CD8-positive, alpha-beta memory T cell (primary cell): ENCODE results near the gene SORCS3. TPM values are rescaled to one million over a fixed set of nuclear protein-coding genes. Genes with fewer than 3 reads are reported as not detected.

ENCODE experiments used
- CTCF ChIA-PET: fragments of 350-600 bp; sonication (Branson Sonifier 250); formaldehyde crosslinking; loops from one replicate; lab custom pipeline; 2021; ENCODE audit warnings: antibody characterized with exemption; lab: Charles Lee
- POLR2A ChIA-PET: fragments of 350-600 bp; sonication (Branson Sonifier 250); formaldehyde crosslinking; loops from one replicate; lab custom pipeline; 2021; ENCODE audit warnings: antibody characterized with exemption; lab: Charles Lee
- DNase-seq, 5 donors: peaks; one replicate each; pipeline versions ENCODE4 v3.0.0 to v3.0.0-alpha.2; 2020 to 2022; ENCODE audit warnings: mixed read lengths in 1 of 5
- H3K27ac ChIP-seq: one replicate; pipeline ENCODE4 v1.7.0; 2013; ENCODE audit warnings: low read depth, mild to moderate bottlenecking, low read length, moderate library complexity
- H3K27me3 ChIP-seq: 2 replicates; pipeline ENCODE4 v1.7.0; 2013; ENCODE audit warnings: low read length, mild to moderate bottlenecking; ENCODE audit not compliant: insufficient read depth, poor library complexity, severe bottlenecking
- H3K36me3 ChIP-seq: 2 replicates; pipeline ENCODE4 v1.7.0; 2013; ENCODE audit warnings: mild to moderate bottlenecking, low read length, moderate library complexity; ENCODE audit not compliant: insufficient read depth
- H3K4me1 ChIP-seq: 2 replicates; pipeline ENCODE4 v1.7.0; 2013; ENCODE audit warnings: mild to moderate bottlenecking, low read length, moderate library complexity; ENCODE audit not compliant: insufficient read depth
- H3K4me3 ChIP-seq: 2 replicates; pipeline ENCODE4 v1.7.0; 2013; ENCODE audit warnings: mild to moderate bottlenecking, low read length
- H3K9me3 ChIP-seq: 2 replicates; pipeline ENCODE4 v1.7.0; 2013; ENCODE audit warnings: mild to moderate bottlenecking, low read length
- H3K27ac Mint-ChIP-seq, 8 donors: one replicate each; pipeline ENCODE4 v1.8.0; 2020 to 2021; ENCODE audit warnings: mixed read lengths in 8 of 8, mild to moderate bottlenecking in 6 of 8, inconsistent platforms in 3 of 8, moderate library complexity in 3 of 8
- H3K27me3 Mint-ChIP-seq, 2 donors: one replicate each; pipeline ENCODE4 v1.8.0; 2020 to 2021; ENCODE audit warnings: mixed read lengths in 2 of 2, mild to moderate bottlenecking in 1 of 2, moderate library complexity in 1 of 2
- H3K36me3 Mint-ChIP-seq, 3 donors: one replicate each; pipeline ENCODE4 v1.8.0; 2020 to 2021; ENCODE audit warnings: mixed read lengths in 3 of 3, inconsistent platforms in 1 of 3, mild to moderate bottlenecking in 1 of 3
- H3K4me1 Mint-ChIP-seq, 3 donors: one replicate each; pipeline ENCODE4 v1.8.0; 2020 to 2021; ENCODE audit warnings: mixed read lengths in 3 of 3, inconsistent platforms in 1 of 3, mild to moderate bottlenecking in 1 of 3
- H3K4me3 Mint-ChIP-seq, 7 donors: one replicate each; pipeline ENCODE4 v1.8.0; 2020 to 2021; ENCODE audit warnings: mixed read lengths in 7 of 7, mild to moderate bottlenecking in 6 of 7, moderate library complexity in 4 of 7, inconsistent platforms in 2 of 7
- H3K9me3 Mint-ChIP-seq, 5 donors: one replicate each; pipeline ENCODE4 v1.8.0; 2020 to 2022; ENCODE audit warnings: mixed read lengths in 5 of 5, mild to moderate bottlenecking in 3 of 5, moderate library complexity in 2 of 5, inconsistent platforms in 1 of 5
- polyA plus RNA-seq: library from polyadenylated mRNA; unstranded; fragments of 300-500 nt; fragmentation: Illumina TruSeq; gene quantifications from one replicate; pipeline ENCODE4 v1.2.3, GENCODE V29; 2021
- total RNA-seq, 2 experiments: library from RNA; stranded (reverse); gene quantifications; one replicate each; pipeline ENCODE4 v1.2.3, GENCODE V29; 2021

Gene SORCS3
- total and polyA plus RNA-seq, 3 experiments from 2014 or later: not detected

DNA sequence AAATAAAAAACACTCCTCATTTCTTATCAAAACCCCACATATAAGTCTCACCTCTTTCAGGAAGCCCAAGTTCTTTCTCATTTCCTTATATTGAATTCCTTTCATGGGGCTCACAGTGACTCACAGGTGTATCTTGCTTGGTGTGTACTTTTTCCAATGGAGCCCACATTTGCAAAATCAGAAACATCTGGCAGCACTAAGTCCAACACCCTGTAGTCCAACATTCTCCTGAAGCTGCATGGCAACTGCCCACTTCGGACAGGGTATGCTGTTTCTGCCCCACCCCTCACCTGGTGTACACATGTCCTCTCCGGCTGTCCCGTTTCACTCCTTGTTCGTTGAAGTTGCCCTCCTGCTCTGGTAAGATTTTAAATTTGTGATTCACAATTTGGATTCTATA is 544.1 kb downstream of the SORCS3 start:
- H3K27me3 ChIP-seq: no peaks in the 10 kb centered on the region
- no peaks in the 10 kb centered on the region for H3K36me3 Mint-ChIP-seq

DNA sequence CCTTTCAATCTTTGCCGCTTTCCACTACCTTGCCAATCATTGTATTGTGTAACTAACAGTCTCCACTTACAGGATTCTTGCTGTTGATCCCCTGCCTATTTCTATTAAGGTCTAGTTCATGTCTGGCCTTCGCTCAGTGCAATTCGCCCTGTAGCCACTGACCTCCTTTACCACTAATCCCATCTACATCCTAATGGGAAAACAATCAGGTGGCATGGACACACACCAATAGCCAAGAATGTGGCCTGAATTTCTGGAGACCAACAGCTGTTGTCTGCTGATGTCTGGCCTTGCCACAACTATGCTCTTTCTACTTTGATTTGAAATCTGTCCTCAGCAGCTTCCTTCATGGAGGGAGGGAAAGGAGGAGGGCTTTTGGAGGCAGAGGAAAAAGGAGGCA is 546.2 kb downstream of the SORCS3 start:
- no peak overlapping the region for H3K27ac ChIP-seq
- CTCF ChIA-PET: no interaction called here

More for the DNA sequence above, 544.1 kb downstream of the SORCS3 start:
- Histone ChIP-seq H3K9me3 (no peaks in the 10 kb centered on the region), H3K4me3 (no peak overlapping the region), H3K27ac (no peak overlapping the region), H3K36me3 (no peaks in the 10 kb centered on the region), H3K4me1 (no peaks in the 10 kb centered on the region)
- Mint-ChIP-seq H3K4me1 (no peaks in the 10 kb centered on the region), H3K27ac (no peak overlapping the region), H3K4me3 (no peak overlapping the region), H3K9me3 (peaks cover 0 to 5% (median 0%) of the 10 kb centered on the region in 5 donors), H3K27me3 (no peaks in the 10 kb centered on the region)
- no peak for DNase-seq
- ChIA-PET POLR2A (no interaction called here), CTCF (no interaction called here)

DNA sequence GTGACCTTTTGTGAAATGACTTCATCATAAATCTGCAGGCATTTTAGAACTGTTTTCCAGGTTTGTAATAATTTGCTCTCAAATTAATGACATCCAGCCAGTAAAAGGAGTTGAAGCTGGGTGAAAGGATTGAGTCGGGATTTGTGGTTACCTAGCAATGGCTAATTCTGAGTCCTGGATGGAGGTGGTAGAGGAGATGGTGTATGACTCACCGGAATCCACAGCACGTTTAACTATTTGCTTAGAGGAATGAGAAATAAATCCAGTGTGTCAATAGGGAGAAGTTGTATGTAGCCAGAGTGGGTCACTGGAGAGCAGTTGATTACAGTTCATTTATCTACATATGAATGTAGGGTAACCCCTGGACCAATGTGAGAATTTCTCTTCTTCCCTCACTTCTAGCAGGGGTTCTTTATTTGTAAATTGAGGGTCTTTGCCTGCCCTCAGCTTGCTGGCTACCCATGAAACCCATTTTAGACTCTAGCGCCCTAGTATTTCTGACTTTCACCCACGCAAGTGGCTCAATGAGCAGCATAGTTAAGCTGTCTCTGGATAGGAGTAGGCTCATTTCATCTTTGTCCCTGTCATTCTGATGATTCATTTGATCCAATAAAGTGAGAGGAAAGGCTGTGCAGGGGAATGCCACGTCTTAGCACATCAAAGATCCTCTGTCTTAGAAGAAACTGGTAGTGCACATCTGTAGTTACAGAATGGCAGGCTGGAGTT is 547.8 kb downstream of the SORCS3 start:
- Mint-ChIP-seq H3K4me3 (no peak overlapping the region), H3K4me1 (no peaks in the 10 kb centered on the region), H3K9me3 (peaks cover 0 to 5% (median 3%) of the 10 kb centered on the region in 5 donors), H3K27ac (no peak overlapping the region), H3K27me3 (no peaks in the 10 kb centered on the region), H3K36me3 (no peaks in the 10 kb centered on the region)
- Histone ChIP-seq H3K9me3 (no peaks in the 10 kb centered on the region), H3K4me1 (no peaks in the 10 kb centered on the region), H3K4me3 (no peak overlapping the region), H3K27me3 (no peaks in the 10 kb centered on the region), H3K27ac (no peak overlapping the region), H3K36me3 (no peaks in the 10 kb centered on the region)
- no peak for DNase-seq
- ChIA-PET CTCF (no interaction called here), POLR2A (no interaction called here)

More for the DNA sequence above, 546.2 kb downstream of the SORCS3 start:
- Mint-ChIP-seq H3K4me1 (no peaks in the 10 kb centered on the region), H3K27me3 (no peaks in the 10 kb centered on the region), H3K4me3 (no peak overlapping the region), H3K27ac (no peak overlapping the region), H3K36me3 (no peaks in the 10 kb centered on the region), H3K9me3 (peaks cover 0 to 5% (median 0%) of the 10 kb centered on the region in 5 donors)
- Histone ChIP-seq H3K4me1 (no peaks in the 10 kb centered on the region), H3K27me3 (no peaks in the 10 kb centered on the region), H3K4me3 (no peak overlapping the region), H3K9me3 (no peaks in the 10 kb centered on the region), H3K36me3 (no peaks in the 10 kb centered on the region)
- POLR2A ChIA-PET: no interaction called here
- no peak for DNase-seq

DNA sequence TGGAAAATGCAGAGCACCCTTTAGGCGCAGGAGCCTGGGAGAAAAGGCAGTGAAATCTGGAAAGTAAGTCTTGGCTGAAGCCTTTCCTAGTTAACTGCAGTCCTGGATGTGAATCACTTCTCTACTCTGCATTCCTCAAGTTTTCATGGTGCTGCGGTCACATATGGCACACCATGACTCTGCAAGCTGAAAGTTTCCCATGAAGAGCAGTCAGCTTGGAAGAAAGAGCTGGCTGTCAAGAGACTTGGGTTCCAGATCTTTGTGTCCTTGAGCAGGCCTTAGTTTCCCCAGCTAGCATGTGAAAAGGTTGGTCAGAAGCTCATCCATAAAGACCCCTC is 548.3 kb downstream of the SORCS3 start:
- H3K4me1 Mint-ChIP-seq: no peaks in the 10 kb centered on the region
- no peaks in the 10 kb centered on the region for H3K36me3 Mint-ChIP-seq
- no peaks in the 10 kb centered on the region for H3K36me3 ChIP-seq
- no peak overlapping the region for H3K27ac ChIP-seq
- no peaks in the 10 kb centered on the region for H3K4me1 ChIP-seq
- peaks cover 0 to 5% (median 3%) of the 10 kb centered on the region in 5 donors for H3K9me3 Mint-ChIP-seq
- H3K4me3 ChIP-seq: no peak overlapping the region
- no peak overlapping the region for H3K27ac Mint-ChIP-seq
- ChIA-PET POLR2A (no interaction called here), CTCF (no interaction called here)
- no peaks in the 10 kb centered on the region for H3K9me3 ChIP-seq
- no peak for DNase-seq
- no peaks in the 10 kb centered on the region for H3K27me3 Mint-ChIP-seq
- no peak overlapping the region for H3K4me3 Mint-ChIP-seq
- no peaks in the 10 kb centered on the region for H3K27me3 ChIP-seq

DNA sequence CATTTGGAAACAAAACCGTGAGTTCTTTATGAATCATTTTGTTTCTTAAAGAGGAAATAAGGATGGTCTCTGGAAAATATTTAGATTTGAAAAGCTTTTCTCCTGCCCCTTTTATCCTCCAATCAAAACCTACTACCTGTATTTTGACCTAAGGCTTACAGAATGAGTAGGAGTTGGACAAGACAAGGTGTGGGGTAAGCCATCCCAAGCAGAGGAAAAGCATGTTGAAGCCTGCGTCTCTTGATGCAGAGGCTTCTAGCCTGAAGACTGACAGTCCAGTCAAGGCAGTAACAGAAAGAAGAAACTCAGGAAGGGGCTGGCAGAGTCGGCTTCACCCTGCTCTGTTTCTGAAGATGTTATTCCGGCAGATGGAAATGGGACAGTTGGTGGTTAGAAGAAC is 551.1 kb downstream of the SORCS3 start:
- peaks cover 0 to 3% (median 3%) of the 10 kb centered on the region in 5 donors for H3K9me3 Mint-ChIP-seq
- no peaks in the 10 kb centered on the region for H3K27me3 ChIP-seq
- H3K4me1 ChIP-seq: no peaks in the 10 kb centered on the region
- ChIA-PET CTCF (no interaction called here), POLR2A (no interaction called here)
- H3K27ac Mint-ChIP-seq: no peak overlapping the region
- no peaks in the 10 kb centered on the region for H3K27me3 Mint-ChIP-seq
- no peaks in the 10 kb centered on the region for H3K36me3 ChIP-seq
- no peaks in the 10 kb centered on the region for H3K9me3 ChIP-seq
- no peak for DNase-seq
- no peak overlapping the region for H3K4me3 Mint-ChIP-seq
- no peaks in the 10 kb centered on the region for H3K4me1 Mint-ChIP-seq
- no peaks in the 10 kb centered on the region for H3K36me3 Mint-ChIP-seq
- H3K4me3 ChIP-seq: no peak overlapping the region
- H3K27ac ChIP-seq: no peak overlapping the region

DNA sequence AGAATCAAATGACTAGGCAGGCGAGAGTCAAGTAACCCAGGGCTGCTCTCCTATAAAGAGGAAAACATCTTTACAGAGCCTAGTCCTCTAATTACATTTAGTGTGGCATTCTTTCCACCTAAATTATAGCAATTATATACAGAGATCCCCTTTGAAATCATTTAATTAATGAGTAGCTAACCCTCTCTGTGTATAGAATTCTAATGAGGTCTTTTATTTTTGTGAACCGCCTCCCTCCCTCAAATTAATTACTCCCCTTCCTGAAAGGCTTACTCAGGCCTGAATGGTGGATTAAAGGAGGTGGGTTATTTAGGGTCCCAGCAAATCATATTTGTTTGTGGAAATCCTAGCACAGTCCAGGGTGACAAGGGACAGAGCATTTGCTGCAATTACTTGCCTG is 551.8 kb downstream of the SORCS3 start:
- Mint-ChIP-seq H3K4me1 (no peaks in the 10 kb centered on the region), H3K9me3 (peaks cover 0 to 4% (median 3%) of the 10 kb centered on the region in 5 donors), H3K4me3 (no peak overlapping the region), H3K27me3 (no peaks in the 10 kb centered on the region), H3K27ac (no peak overlapping the region), H3K36me3 (no peaks in the 10 kb centered on the region)
- Histone ChIP-seq H3K9me3 (no peaks in the 10 kb centered on the region), H3K4me1 (no peaks in the 10 kb centered on the region), H3K27me3 (no peaks in the 10 kb centered on the region), H3K27ac (no peak overlapping the region), H3K36me3 (no peaks in the 10 kb centered on the region), H3K4me3 (no peak overlapping the region)
- DNase-seq: no peak
- POLR2A ChIA-PET: no interaction called here
- CTCF ChIA-PET: no interaction called here

DNA sequence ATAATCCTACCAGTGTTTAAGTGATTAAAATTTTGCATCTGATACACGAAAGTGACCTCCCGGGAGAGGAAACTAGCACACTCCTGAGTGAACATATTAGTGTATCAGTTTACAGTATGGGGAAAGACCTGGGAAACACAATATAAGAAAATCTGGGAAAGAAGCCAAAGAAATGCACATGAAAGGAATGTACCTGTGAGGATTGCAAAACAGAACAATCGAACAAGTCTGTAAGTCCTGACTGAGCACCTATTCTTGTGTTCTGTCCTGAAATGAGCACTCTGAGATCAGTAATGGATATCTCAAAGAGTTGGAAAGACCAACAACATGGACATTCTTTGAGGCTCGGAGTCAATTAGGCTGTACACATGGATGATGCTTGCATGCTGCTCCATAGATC is 554.7 kb downstream of the SORCS3 start:
- CTCF ChIA-PET: no interaction called here

DNA sequence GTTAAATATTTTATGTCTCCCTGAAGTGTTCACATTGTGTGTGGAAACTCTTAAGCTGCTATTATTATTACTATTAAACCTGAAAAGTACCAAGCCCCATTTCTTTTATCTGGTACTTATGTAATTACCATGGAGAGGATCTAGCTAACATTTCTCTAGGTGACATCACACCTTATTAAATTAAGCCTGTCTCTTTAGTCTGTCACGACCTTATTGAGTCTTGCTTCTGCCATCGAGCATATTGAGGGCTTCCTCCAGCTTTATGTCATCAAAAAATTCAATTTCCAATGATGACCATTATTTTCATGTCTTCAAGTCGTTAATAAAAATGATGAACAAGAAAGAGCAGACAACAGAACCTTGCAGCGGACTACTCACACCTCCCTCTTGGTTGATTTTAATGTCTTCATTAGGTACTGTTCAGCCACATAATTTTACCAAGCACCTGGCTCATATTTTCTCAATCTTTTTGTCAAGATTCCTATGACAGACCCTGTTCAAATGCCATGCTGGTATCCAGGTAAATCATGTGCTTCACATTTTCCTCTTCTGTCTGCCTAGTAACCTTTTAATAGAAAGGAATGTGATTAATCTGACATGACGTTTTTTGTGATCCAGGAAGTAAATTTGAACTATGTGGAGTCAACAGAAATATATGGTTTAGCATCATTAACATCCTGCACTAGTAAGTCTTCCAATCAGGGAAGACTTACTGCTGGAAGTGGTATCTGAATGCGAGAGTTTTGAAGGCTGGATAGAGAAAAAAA is 556.7 kb downstream of the SORCS3 start:
- H3K36me3 ChIP-seq: no peaks in the 10 kb centered on the region
- CTCF ChIA-PET: no interaction called here
- no peak overlapping the region for H3K27ac ChIP-seq
- no peak overlapping the region for H3K4me3 ChIP-seq
- no peaks in the 10 kb centered on the region for H3K4me1 ChIP-seq
- H3K27me3 ChIP-seq: no peaks in the 10 kb centered on the region
- peaks cover 0 to 2% (median 0%) of the 10 kb centered on the region in 3 donors for H3K36me3 Mint-ChIP-seq
- POLR2A ChIA-PET: no interaction called here
- H3K27ac Mint-ChIP-seq: no peak overlapping the region
- no peaks in the 10 kb centered on the region for H3K27me3 Mint-ChIP-seq
- H3K4me3 Mint-ChIP-seq: no peak overlapping the region
- H3K9me3 ChIP-seq: no peaks in the 10 kb centered on the region
- no peaks in the 10 kb centered on the region for H3K4me1 Mint-ChIP-seq
- no peak for DNase-seq
- peaks cover 0 to 12% (median 3%) of the 10 kb centered on the region in 5 donors for H3K9me3 Mint-ChIP-seq

More for the DNA sequence above, 554.7 kb downstream of the SORCS3 start:
- Histone ChIP-seq H3K36me3 (no peaks in the 10 kb centered on the region), H3K4me1 (no peaks in the 10 kb centered on the region), H3K27ac (no peak overlapping the region), H3K9me3 (no peaks in the 10 kb centered on the region), H3K4me3 (no peak overlapping the region), H3K27me3 (no peaks in the 10 kb centered on the region)
- POLR2A ChIA-PET: no interaction called here
- no peak overlapping the region for H3K4me3 Mint-ChIP-seq
- no peaks in the 10 kb centered on the region for H3K4me1 Mint-ChIP-seq
- peaks cover 0 to 2% (median 0%) of the 10 kb centered on the region in 3 donors for H3K36me3 Mint-ChIP-seq
- H3K9me3 Mint-ChIP-seq: peaks cover 0 to 8% (median 3%) of the 10 kb centered on the region in 5 donors
- no peaks in the 10 kb centered on the region for H3K27me3 Mint-ChIP-seq
- DNase-seq: no peak
- no peak overlapping the region for H3K27ac Mint-ChIP-seq
